ENCODE data around the gene TSC22D3. TPM values are rescaled to one million over a fixed set of nuclear protein-coding genes. Genes with fewer than 3 reads are reported as not detected.
"Not testable (repeated sequence)": the region's sequence is repeated elsewhere in the genome, so short reads cannot be mapped to it uniquely, and the experiment has no call there.

TSC22D3 gene
- total RNA-seq, 2 experiments from 2014 or later, result 17.6 to 20.4 TPM

DNA sequence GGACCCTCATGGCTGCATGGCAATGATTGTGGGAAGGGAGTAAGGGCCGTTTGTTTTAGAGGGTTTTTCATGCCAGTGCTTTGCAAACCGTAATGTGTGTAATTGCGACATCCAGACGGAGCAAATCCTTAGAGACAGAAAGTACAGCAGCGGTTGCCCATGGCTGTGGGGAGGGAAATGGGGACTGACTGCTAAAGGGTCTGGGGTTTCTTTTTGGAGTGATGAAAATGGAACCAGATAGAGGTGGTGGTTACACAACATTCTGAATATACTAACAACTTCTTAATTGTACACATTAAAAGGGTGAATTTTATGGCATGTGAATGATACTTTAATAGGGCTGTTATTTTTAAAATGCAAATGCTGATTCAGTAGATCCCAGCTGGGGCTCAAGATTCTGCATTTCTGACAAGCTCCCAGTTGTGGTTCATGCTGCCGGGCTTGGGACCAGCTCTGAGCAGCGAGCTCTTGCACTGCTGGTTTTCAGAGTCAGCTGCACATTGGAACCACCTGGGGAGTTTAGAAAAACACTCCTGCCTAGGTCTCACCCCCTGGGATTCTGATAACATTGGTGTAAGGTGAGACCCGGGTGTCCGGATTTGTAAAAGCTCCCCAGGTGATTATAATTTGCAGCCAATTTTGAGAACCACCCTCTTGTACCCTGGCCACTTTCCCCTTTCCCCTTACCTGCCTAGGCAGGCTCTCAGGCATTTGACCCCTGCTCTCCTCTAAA lies 99.6 kb downstream of the TSC22D3 start:
- ChIA-PET POLR2A (interaction anchor here (1.3 to 8.1 kb wide), 2 partner anchors 38 to 100 kb away, joined by 6 to 135 read pairs; partner anchors contain the start of gene TSC22D3), CTCF (interaction anchor here (1.4 to 3.8 kb wide), 2 partner anchors 36 to 40 kb away, joined by 5 to 22 read pairs; no protein-coding TSS in a partner anchor)

DNA sequence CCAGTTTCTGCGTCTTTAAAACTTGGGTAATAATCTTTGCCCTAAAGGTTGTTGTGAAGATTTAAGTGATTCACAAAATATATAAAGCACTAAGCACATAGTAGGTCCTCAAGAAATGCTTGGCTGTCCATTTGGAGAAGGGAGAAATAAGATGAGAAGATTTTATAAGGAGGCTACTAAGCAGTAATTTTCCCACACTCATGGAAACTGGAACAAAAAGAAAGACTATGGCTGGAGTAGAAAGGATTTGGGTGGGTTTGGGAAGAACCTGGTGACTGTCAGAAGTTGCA lies 100.3 kb downstream of the TSC22D3 start:
- POLR2A ChIA-PET, result interaction anchor here (8.1 kb wide), 1 partner anchor 38 kb away, joined by 135 read pairs; no protein-coding TSS in a partner anchor

DNA sequence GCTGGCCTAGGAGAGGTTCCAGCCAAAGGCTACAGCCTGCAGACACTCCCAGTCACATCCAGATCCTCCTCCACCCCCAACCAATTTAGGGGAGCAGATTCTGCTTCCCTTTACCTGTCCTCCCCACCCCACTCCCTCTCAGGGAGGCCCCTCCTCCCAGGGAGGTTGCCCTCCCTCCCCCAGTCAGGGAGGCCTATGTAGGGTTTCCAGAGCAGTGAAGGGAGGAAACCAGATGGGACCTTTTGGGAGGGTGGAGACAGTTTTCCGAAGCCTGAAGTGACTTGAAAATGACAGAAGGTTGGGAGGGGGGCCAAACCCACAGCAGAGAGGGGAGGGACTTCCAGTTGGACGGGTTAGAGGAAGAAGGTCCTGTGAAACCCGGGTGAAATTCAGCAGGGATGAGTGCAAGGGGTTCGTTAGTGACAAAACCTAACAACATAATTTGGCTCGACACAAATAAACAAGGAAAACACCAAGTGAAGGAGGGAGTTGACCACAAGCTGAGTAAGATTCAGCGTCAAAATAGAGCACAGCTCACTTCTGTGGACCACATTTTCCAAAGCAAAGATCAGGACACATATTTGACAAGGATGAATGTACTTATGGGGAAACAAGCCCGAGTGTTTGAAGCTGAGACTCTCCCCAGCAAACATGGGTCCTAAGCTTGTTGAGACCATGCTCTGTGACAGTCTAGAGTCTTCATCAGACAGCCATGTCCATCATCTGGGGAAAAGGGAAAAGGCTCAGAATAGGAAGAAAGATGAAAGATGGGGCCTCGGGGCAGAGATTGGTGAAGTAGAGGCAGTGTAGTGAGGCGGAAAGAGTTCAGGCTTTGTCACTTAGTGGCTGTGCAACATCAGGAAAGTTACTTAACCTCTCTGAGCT lies 100.9 kb downstream of the TSC22D3 start:
- CTCF ChIA-PET, result interaction anchor here (7.1 kb wide), 1 partner anchor 41 kb away, joined by 106 read pairs; no protein-coding TSS in a partner anchor
- POLR2A ChIA-PET, result interaction anchor here (1.0 to 8.1 kb wide), 2 partner anchors 39 to 102 kb away, joined by 3 to 135 read pairs; no protein-coding TSS in a partner anchor

More for the DNA sequence above, 100.3 kb downstream of the TSC22D3 start:
- CTCF ChIA-PET, result interaction anchor here (7.1 kb wide), 1 partner anchor 41 kb away, joined by 106 read pairs; no protein-coding TSS in a partner anchor

DNA sequence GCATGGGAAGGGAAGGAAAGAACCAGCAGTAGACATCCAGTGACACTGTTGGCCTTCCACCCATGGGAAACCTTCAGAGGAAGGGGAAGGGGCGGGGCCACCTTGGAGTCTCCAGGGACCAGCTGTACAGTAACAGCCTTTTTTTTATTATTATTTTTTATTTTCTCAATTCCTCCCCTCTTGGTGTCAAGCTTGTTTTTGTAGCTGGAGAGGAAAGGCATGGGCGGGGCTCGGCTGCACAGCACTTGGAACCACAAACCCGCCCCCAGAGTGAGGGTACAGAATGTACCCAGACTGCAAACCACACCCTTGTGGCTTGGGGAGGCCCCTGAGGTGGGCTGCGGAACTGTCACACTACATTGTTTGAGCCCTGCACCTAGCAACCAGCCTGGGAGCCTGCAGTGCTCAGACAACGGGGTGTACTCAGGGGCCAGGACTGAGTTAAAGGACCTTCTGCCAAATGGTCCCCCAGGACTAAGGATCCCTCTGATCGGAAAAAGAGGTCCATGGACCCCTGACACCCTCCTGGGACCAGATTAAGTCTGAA lies 101.6 kb downstream of the TSC22D3 start:
- ChIA-PET CTCF (interaction anchor here (1.0 to 7.1 kb wide), 3 partner anchors 37 to 101 kb away, joined by 3 to 106 read pairs (median 9); partner anchors contain the start of gene TSC22D3), POLR2A (interaction anchor here (0.6 to 8.1 kb wide), 5 partner anchors 40 to 152 kb away, joined by 3 to 135 read pairs (median 5); partner anchors contain the start of genes MID2 and PRPS1)

DNA sequence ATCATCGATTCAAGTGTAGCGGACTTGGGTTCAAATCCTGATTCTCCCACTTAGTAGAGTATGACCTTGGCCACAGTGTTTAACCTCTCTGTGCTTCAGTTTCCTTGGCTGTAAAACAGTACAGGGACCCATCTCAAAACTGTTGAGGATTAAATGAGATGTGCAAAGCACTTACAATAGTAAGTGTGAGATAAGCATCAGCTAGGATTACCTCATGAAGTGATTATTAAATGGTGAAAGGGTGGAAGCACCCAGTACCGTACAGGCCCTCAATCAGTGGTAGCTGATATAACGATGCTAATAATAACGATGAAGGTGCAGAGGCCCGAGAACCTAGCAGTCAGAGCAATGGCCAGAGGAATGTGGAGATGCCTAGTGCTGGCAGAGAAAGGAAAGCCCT lies 102.2 kb downstream of the TSC22D3 start:
- CTCF ChIA-PET, result interaction anchor here (0.9 to 7.1 kb wide), 7 partner anchors 14 to 105 kb away, joined by 3 to 106 read pairs (median 7); partner anchors contain the start of gene TSC22D3
- POLR2A ChIA-PET, result interaction anchor here (0.6 to 8.1 kb wide), 7 partner anchors 20 to 152 kb away, joined by 3 to 135 read pairs (median 4); partner anchors contain the start of genes MID2 and PRPS1

DNA sequence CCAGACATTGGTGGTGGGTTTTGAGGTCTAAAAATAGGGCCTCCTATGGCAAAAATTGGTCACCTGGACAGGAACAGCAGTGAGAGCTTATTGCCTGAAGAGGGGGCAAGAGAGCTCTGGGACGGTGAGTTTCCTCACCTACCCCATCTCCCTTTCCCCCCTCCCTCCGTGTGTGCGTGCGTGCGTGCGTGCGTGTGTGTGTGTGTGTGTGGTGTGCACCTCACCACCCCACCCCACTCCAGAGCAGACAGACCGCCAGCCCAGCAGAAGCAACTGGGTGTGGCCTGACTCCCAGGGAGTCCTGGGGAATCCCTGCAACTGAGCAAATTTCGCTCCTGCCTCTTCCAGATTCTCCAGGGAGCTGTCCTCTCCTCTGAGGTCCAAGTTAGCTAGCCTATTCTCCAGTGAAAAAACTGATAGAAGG lies 102.6 kb downstream of the TSC22D3 start:
- POLR2A ChIA-PET, result interaction anchor here (0.6 to 8.1 kb wide), 5 partner anchors 20 to 153 kb away, joined by 3 to 135 read pairs (median 5); partner anchors contain the start of genes MID2 and PRPS1
- CTCF ChIA-PET, result interaction anchor here (0.6 to 7.1 kb wide), 13 partner anchors 11 to 398 kb away, joined by 3 to 106 read pairs (median 3); partner anchors contain the start of gene TSC22D3

DNA sequence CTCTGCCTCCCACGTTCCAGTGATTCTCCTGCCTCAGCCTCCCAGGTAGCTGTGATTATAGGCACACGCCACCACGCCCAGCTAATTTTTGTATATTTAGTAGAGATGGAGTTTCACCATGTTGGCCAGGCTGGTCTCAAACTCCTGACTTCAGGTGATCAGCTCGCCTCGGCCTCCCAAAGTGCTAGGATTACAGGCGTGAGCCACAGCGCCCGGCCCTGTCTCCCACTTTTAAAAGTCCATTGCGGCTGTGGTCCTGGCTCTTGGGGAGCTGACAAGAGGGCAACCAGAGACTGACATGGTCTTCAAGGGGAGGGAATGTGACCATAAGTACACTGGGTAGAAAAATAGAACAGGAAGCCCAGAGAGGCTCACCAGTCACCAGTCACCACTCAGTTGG lies 104.3 kb downstream of the TSC22D3 start:
- POLR2A ChIA-PET, result interaction anchor here (0.6 kb wide), 1 partner anchor 71 kb away, joined by 4 read pairs; no protein-coding TSS in a partner anchor
- CTCF ChIA-PET, result interaction anchor here (1.0 to 7.1 kb wide), 3 partner anchors 45 to 133 kb away, joined by 3 to 106 read pairs (median 9); partner anchors contain the start of gene TSC22D3

DNA sequence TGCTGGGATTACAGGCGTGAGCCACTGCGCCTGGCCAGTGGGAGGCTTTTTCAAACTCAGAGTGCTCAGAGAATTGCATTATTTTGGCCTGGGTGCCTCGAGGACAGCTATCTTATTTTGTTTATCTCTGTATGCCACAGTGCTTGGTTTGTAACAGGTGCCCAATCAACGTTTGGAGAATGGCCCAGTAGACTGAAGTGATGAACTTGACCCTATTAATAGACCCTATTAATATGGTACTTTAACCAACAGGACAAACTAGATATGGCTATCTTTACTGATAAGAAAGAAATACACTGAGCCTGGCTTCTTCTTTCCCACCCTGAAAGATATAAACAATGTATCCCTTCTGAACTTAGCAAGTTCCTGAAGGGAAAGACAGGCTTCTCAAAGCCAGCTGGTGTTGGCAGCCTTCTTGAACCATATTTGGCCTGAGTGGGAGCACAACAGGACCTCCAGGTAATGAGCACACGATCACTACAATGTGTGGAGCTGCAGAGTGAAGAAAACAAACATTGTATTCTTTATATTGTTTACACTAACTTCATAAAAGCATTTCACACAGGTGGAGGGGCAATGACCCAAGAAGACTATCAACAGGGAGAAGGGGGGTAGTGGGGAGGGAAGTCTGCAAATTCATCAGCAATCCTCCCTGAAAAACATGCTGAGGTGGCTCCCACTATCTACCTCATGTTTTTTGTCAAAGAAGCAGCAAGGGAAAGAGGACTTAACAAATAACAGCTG lies 105.5 kb downstream of the TSC22D3 start:
- POLR2A ChIA-PET, result no interaction called here
- CTCF ChIA-PET, result interaction anchor here (1.0 to 7.1 kb wide), 2 partner anchors 46 to 132 kb away, joined by 3 to 106 read pairs; no protein-coding TSS in a partner anchor

DNA sequence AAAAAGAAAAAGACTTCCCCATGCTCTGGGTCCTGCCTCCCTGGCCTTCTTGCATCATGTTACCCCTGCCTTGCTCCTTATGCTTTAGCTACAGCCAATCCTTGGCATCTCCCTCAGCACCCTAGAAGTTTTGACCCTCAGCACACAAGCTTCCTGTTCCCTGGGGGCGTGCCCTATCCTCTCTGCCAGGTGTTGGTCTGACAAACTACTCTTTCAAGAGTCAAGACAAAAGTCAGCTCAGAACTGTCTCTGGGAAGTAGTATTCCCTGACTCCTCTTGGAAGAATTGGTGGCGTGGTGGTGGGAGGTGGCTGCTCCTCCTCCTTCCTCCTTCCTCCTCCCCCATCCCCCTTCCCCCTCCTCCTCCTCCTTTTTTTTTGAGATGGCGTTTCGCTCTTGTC lies 106.3 kb downstream of the TSC22D3 start:
- ChIA-PET CTCF (interaction anchor here (0.7 to 7.1 kb wide), 2 partner anchors 47 to 106 kb away, joined by 3 to 106 read pairs; no protein-coding TSS in a partner anchor), POLR2A (interaction anchor here (0.7 kb wide), 1 partner anchor 214 kb away, joined by 4 read pairs; no protein-coding TSS in a partner anchor)

DNA sequence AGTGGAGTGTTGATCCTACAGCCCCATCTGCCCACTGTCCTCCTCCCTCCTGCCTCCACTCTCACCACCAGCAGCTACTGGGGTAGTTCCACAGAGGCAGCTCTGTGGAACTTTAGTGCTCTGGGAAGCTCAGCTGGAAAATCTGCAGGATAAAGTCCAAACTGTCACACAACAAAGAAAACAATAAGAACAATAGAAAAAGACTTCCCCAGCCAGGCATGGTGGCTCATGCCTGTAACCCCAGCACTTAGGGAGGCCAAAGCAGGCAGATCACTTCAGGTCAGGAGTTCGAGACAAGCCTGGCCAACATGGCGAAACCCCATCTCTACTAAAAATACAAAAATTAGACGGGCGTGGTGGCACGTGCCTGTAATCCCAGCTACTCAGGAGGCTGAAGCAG lies 106.9 kb downstream of the TSC22D3 start:
- POLR2A ChIA-PET, result not testable (repeated sequence)
- CTCF ChIA-PET, result interaction anchor here (1.1 to 7.1 kb wide), 2 partner anchors 47 to 108 kb away, joined by 3 to 106 read pairs; partner anchors contain the start of gene NCBP2L

DNA sequence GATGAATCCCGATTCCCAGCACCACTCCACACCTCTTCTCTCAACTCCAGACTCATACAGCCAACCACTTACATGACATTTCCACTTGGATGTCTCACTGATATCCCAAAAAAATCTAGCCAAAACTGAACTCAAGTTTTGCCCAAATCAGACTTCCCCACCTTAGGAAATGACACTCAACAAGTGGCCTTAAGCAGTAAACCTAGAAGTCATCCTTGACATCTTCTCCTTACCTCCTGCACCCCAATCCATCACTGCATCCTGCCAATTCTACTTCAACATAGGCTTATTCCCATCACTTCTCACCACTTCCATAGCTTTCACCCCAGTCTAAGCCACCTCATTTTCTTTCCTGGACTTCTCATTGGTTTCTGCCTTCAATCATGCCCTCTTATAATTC lies 108.2 kb downstream of the TSC22D3 start:
- ChIA-PET CTCF (interaction anchor here (1.1 kb wide), 1 partner anchor 110 kb away, joined by 3 read pairs; the partner anchor contains the start of gene NCBP2L), POLR2A (no interaction called here)

DNA sequence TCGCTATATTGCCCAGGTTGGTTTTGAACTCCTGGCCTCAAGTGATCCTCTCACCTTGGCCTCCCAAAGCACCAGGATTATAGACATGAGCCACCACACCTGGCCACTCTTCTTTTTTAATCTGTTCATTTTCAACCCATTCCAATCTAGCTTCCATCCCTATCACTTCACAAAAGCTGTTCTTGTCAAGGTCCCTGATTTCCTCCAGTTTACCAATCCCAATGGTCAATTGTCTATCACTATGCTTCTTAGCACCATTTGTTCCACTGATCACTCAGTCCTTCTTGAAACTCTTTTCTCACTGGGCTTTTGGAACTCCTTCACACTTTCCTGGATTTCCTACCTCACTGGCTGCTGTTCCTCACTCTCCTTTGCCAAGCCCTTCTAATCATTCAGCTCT lies 108.7 kb downstream of the TSC22D3 start:
- ChIA-PET POLR2A (no interaction called here), CTCF (no interaction called here)

Other genes with a start within 250 kb of the TSC22D3 start
- gene PRPS1, start 147.3 kb downstream of the TSC22D3 start, total RNA-seq, result 100 to 1,000 TPM; 123 to 125 TPM
- gene NCBP2L, start 1.9 kb upstream of the TSC22D3 start, total RNA-seq, result not detected
- gene MID2, start 50.1 kb upstream of the TSC22D3 start, total RNA-seq, result 1 to 10 TPM; 8.7 to 9.4 TPM
- gene TEX13B, start 206.6 kb upstream of the TSC22D3 start, total RNA-seq, result not detected

All from activated CD8-positive, alpha-beta memory T cell treated with anti-CD3 and anti-CD28 coated beads for 36 hours (primary cell).